Gastrocnemius medialis (tissue), 4 donors: Measurements from ENCODE around the gene ACOT7. TPM values are rescaled to one million over a fixed set of nuclear protein-coding genes. Genes with fewer than 3 reads are reported as not detected.

Source experiments
- ATAC-seq, 2 donors: fragments of 150-250 bp; one replicate each; pipeline ENCODE4 v1.9.1; 2016
- DNase-seq, 2 donors: peaks; one replicate each; pipeline ENCODE4 v3.0.0-alpha.2; 2019
- H3K27ac ChIP-seq, 4 donors: fragments of 200-600 bp; sonication (generic); 1 replicate in 1 of 4; 2 replicates in 3 of 4; pipeline ENCODE4 v1.5.1; 2016 to 2018; ENCODE audit warnings: mild to moderate bottlenecking in 2 of 4, moderate library complexity in 1 of 4
- H3K27me3 ChIP-seq, 3 donors: fragments of 200-600 bp; sonication (generic) in 2 of 3; 1 replicate in 1 of 3; 2 replicates in 2 of 3; pipeline versions ENCODE4 v1.5.1 to v1.6.0; 2016 to 2019; ENCODE audit warnings: mild to moderate bottlenecking in 1 of 3, moderate library complexity in 1 of 3
- H3K36me3 ChIP-seq, 2 donors: fragments of 200-600 bp; sonication (generic) in 1 of 2; one replicate each; pipeline ENCODE4 v1.5.1; 2017 to 2018
- H3K4me1 ChIP-seq, 2 donors: fragments of 200-600 bp; sonication (generic) in 1 of 2; one replicate each; pipeline ENCODE4 v1.5.1; 2016 to 2017; ENCODE audit warnings: mild to moderate bottlenecking in 2 of 2
- H3K4me3 ChIP-seq, 4 donors: fragments of 200-600 bp; sonication (generic) in 3 of 4; 1 replicate in 1 of 4; 2 replicates in 3 of 4; pipeline ENCODE4 v1.5.1; 2016 to 2019; ENCODE audit warnings: mild to moderate bottlenecking in 2 of 4
- H3K9me3 ChIP-seq, 3 donors: fragments of 200-600 bp; sonication (generic) in 2 of 3; 1 replicate in 1 of 3; 2 replicates in 2 of 3; pipeline ENCODE4 v1.5.1; 2016 to 2019
- POLR2A ChIP-seq, 2 donors: fragments of 450-650 bp; IDR thresholded peaks; one replicate each; pipeline ENCODE4 v1.6.1; 2017; ENCODE audit warnings: antibody characterized with exemption in 2 of 2, mild to moderate bottlenecking in 2 of 2, moderate library complexity in 2 of 2
- in situ Hi-C, 4 donors: fragments of 200-750 bp; cut with MboI; loops; one replicate each; pipeline versions ENCODE4 v1.15.0 to v1.8.0; 2017; ENCODE audit warnings: low sequenced_read_pairs in 4 of 4
- intact Hi-C: fragments of 100-400 bp; cut with DNase I; formaldehyde crosslinking; loops from one replicate; pipeline ENCODE4 v1.15.1; 2023; ENCODE audit warnings: low total_unique reads
- total RNA-seq, 4 donors: library from RNA; depleted of rRNA; stranded (reverse); fragments of >200 nt; gene quantifications; one replicate each; pipeline versions ENCODE4 v1.1.0 to v1.2.3, GENCODE V29; 2016
- TF ChIP-seq, protein P1 (sequence below), 5 experiments: fragments of 450-650 bp in 3 of 5; fragments of 200-600 bp in 2 of 5; sonication (generic) in 2 of 5; IDR thresholded peaks in 4 of 5; conservative IDR thresholded peaks in 1 of 5; 1 replicate in 4 of 5; 2 replicates in 1 of 5; pipeline ENCODE4 v1.5.1; 2016 to 2019; ENCODE audit warnings: antibody characterized with exemption in 5 of 5, mild to moderate bottlenecking in 3 of 5, moderate library complexity in 3 of 5

ACOT7 gene
- total RNA-seq, 4 donors from 2014 or later: 1.3 to 5.8 (median 3.2) TPM

DNA sequence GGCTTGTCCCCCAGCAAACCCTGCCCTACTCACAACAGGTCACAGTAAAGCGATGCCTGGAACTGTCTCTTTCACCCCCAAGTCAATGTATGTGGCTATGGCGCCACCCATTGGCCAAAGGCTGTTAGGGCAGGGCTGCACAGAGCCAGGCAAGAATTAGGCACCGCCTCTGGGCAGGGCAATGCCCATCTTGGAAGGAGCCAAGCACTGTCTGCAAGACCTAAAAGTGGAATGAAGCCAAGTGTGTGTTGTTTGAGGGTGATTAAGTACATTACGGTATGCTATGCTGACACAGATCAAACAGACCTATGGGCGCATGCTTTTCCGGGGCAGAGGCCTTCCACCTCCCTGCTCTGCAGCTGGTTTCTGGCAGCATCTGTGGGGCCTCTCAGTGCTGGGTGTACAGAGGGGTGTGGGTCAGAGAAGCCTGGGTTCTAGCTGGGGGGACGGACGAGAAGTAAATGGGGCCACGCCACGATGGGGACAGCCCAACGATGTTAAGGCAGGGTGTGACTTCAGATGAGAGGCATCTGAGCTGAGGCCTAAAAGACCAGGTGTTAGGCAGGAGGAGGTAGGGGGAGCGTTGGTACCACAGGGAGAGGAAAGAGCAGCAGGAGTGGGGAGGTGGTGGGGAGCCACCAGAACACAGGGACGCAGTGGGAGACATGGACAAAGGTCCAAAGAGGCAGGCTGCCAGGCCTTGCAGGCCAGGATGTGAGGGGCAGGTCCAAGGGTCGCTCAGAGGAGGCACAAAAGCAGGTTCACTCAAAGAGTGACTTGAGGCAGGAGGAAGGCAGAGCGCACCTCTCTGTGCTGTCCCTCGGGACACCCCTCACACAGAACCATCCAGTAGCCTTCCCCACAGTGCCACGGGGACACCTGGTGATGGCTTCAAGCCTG, 49.8 kb downstream of the ACOT7 start:
- DNase-seq (peak in 1 of 2 donors; percentile 40), ATAC-seq (peak; percentile 61 to 73)
- TF ChIP-seq POLR2A (IDR thresholded peaks at IDR 0.05): no peak
- TF ChIP-seq, protein P1, sequence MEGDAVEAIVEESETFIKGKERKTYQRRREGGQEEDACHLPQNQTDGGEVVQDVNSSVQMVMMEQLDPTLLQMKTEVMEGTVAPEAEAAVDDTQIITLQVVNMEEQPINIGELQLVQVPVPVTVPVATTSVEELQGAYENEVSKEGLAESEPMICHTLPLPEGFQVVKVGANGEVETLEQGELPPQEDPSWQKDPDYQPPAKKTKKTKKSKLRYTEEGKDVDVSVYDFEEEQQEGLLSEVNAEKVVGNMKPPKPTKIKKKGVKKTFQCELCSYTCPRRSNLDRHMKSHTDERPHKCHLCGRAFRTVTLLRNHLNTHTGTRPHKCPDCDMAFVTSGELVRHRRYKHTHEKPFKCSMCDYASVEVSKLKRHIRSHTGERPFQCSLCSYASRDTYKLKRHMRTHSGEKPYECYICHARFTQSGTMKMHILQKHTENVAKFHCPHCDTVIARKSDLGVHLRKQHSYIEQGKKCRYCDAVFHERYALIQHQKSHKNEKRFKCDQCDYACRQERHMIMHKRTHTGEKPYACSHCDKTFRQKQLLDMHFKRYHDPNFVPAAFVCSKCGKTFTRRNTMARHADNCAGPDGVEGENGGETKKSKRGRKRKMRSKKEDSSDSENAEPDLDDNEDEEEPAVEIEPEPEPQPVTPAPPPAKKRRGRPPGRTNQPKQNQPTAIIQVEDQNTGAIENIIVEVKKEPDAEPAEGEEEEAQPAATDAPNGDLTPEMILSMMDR (IDR thresholded peaks at IDR 0.05 in 4 of 5, conservative IDR thresholded peaks at IDR 0.05 in 1 of 5): peak; percentile 35 to 82 (median 72)
- intact Hi-C loops: loop anchor here (1.0 kb wide), 1 partner anchor 97 kb away; no protein-coding TSS in a partner anchor
- no peak overlapping the region for H3K4me3 ChIP-seq
- in situ Hi-C loops: loop anchor here in 3 of 4 donors (10.0 kb wide), 2 partner anchors 89 to 99 kb away; partner anchors contain the start of gene HES3 (in 2 of the 3)
- H3K27me3 ChIP-seq: no peaks in the 10 kb centered on the region
- no peaks in the 10 kb centered on the region for H3K36me3 ChIP-seq
- H3K4me1 ChIP-seq: no peaks in the 10 kb centered on the region
- no peak overlapping the region for H3K27ac ChIP-seq
- H3K9me3 ChIP-seq: no peaks in the 10 kb centered on the region

DNA sequence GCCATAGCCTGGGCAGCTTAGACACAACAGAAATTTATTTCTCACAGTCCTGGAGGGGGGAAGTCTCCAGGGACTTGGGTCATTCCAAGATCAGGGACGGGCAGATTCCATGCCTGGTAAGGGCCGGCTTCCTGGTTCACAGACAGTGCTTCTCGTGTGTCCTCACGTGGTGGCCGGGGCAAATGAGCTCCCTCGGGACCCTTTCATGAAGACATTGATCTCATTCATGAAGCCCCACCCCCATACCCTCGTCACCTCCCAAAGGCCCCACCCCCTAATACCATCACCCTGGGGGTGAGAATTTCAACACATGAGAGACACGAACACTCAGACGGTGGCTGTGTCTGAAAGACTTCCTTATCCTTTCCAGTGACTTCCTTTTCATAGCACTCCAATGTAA, 51.5 kb downstream of the ACOT7 start:
- Histone ChIP-seq H3K4me3 (no peak overlapping the region), H3K9me3 (no peaks in the 10 kb centered on the region), H3K27me3 (no peaks in the 10 kb centered on the region), H3K27ac (no peak overlapping the region), H3K36me3 (no peaks in the 10 kb centered on the region), H3K4me1 (no peaks in the 10 kb centered on the region)
- intact Hi-C loops (no loop called here), in situ Hi-C loops (loop anchor here in 3 of 4 donors (10.0 kb wide), 2 partner anchors 87 to 97 kb away; partner anchors contain the start of gene HES3 (in 2 of the 3))
- ATAC-seq (no peak), DNase-seq (no peak)
- TF ChIP-seq POLR2A (IDR thresholded peaks at IDR 0.05): no peak
- TF ChIP-seq, protein P1 (IDR thresholded peaks at IDR 0.05 in 4 of 5, conservative IDR thresholded peaks at IDR 0.05 in 1 of 5): no peak

DNA sequence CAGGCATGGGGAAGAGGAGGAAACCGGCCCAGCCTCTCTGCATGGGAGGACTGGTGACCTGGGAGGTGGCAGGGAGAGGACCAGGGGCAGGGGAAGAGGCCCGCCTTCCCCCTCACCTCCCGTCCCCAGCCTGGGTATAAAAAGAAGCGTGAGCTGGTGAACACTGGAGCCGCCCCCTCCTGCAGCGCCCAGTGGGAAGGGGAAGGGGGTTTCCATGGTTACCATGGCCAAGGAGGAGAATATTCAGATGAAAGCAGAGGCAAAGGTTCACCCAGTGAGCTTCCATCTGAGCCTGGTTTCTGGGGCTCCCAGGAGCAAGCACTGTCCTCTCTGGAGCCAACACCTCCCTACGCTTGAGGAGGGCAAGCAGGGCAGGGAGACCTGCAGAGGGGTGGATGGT, 54.9 kb downstream of the ACOT7 start:
- intact Hi-C loops: no loop called here
- ATAC-seq: no peak
- DNase-seq: no peak
- Histone ChIP-seq H3K27me3 (no peaks in the 10 kb centered on the region), H3K27ac (no peak overlapping the region), H3K9me3 (no peaks in the 10 kb centered on the region), H3K36me3 (no peaks in the 10 kb centered on the region), H3K4me1 (no peaks in the 10 kb centered on the region), H3K4me3 (no peak overlapping the region)
- in situ Hi-C loops: no loop called here
- no peak for TF ChIP-seq POLR2A (IDR thresholded peaks at IDR 0.05)
- TF ChIP-seq, protein P1 (IDR thresholded peaks at IDR 0.05 in 4 of 5, conservative IDR thresholded peaks at IDR 0.05 in 1 of 5): no peak

DNA sequence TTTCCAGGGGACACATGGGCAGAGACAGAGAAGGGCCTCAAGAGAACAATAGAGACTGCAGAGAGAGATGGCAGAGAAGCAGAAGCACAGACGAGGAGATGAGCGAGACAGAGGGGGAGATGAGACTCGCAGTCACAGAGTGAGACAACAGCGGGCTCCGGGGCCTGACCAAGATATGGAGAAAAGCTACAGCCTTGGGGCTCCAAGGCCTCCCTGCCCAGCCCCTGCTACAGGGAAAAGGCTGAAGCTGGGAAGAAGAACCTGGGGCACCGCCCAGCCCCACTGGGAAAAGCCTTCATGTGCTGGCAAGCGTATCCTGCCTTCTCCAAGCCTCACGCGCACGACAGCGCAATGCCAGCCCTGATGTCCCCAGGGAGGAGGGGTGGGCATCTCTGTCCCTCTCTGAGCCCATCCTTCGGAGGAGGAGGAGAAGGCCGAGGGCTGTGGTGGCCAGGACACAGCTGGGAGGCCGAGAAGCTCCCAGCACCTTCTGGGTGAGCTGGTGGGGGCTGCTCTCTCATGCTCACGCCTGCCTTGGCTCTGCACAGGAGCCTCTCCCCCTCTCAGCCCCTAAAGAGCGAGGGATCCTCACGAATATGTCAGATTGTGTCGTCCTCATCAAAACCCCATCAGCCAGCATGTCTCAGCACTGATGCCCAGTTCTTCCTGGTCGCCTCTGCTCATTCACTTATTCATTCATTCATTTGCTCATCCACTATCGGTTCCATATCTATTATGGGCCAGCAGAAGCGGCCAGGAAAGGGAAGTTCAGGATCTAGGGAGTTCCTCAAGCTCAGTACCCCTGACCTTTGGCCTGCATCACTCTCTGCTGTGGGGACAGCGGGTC, 56.6 kb downstream of the ACOT7 start:
- no peaks in the 10 kb centered on the region for H3K9me3 ChIP-seq
- no peak for ATAC-seq
- no peak overlapping the region for H3K4me3 ChIP-seq
- no peaks in the 10 kb centered on the region for H3K4me1 ChIP-seq
- H3K36me3 ChIP-seq: no peaks in the 10 kb centered on the region
- TF ChIP-seq, protein P1 (IDR thresholded peaks at IDR 0.05 in 4 of 5, conservative IDR thresholded peaks at IDR 0.05 in 1 of 5): no peak
- TF ChIP-seq POLR2A (IDR thresholded peaks at IDR 0.05): no peak
- H3K27ac ChIP-seq: no peak overlapping the region
- no peak for DNase-seq
- in situ Hi-C loops: no loop called here
- intact Hi-C loops: no loop called here
- H3K27me3 ChIP-seq: no peaks in the 10 kb centered on the region
